ENCODE measurements around the gene ANKRD36C.
A peak's percentile ranks its signal among the peaks of the same experiment; 100 is the strongest.
"Not testable (repeated sequence)": the region's sequence is repeated elsewhere in the genome, so short reads cannot be mapped to it uniquely, and the experiment has no call there.

The ANKRD36C gene

GRCh38 chr2:95991351-95992094 lies at the start of gene ANKRD36C:
TSS of gene ANKRD36C (minus strand) at chr2:95991824. CDS start at chr2:95991708, 116 bp downstream.
- peak; percentile 39 for DNase-seq

- DNase-seq = not testable (repeated sequence)
These were observed 43.9 kb upstream of the ANKRD36C start for GRCh38 chr2:96035554-96035953.

- not testable (repeated sequence) for DNase-seq
These were observed 43.2 kb upstream of the ANKRD36C start, which contains the start of gene GPAT2 for GRCh38 chr2:96034792-96035191. TSS of gene GPAT2 (minus strand) at chr2:96034916. CDS start at chr2:96032359, 2,557 bp downstream.

GRCh38 chr2:96033997-96034396 lies 42.4 kb upstream of the ANKRD36C start:
- not testable (repeated sequence) for DNase-seq

- DNase-seq = not testable (repeated sequence)
These were observed 36.2 kb upstream of the ANKRD36C start for GRCh38 chr2:96027725-96028325.

- DNase-seq = not testable (repeated sequence)
These were observed 34.1 kb upstream of the ANKRD36C start for GRCh38 chr2:96025755-96026154.

- no peak for DNase-seq
These were observed 33.5 kb upstream of the ANKRD36C start for GRCh38 chr2:96025194-96025492.

GRCh38 chr2:96024336-96025193 lies 32.9 kb upstream of the ANKRD36C start:
- no peak for DNase-seq

GRCh38 chr2:96023701-96024100 lies 32.1 kb upstream of the ANKRD36C start:
- DNase-seq = not testable (repeated sequence)

- peak; percentile 79 for DNase-seq
These were observed 31.2 kb upstream of the ANKRD36C start for GRCh38 chr2:96022701-96023447.

GRCh38 chr2:96022126-96022525 lies 30.5 kb upstream of the ANKRD36C start:
- not testable (repeated sequence) for DNase-seq

- DNase-seq = not testable (repeated sequence)
These were observed 29.5 kb upstream of the ANKRD36C start for GRCh38 chr2:96021142-96021541.

- not testable (repeated sequence) for DNase-seq
These were observed 28.4 kb upstream of the ANKRD36C start for GRCh38 chr2:96019909-96020590.

GRCh38 chr2:96016321-96016720 lies 24.7 kb upstream of the ANKRD36C start:
- DNase-seq = not testable (repeated sequence)

- DNase-seq = not testable (repeated sequence)
These were observed 21.2 kb upstream of the ANKRD36C start for GRCh38 chr2:96012792-96013264.

- DNase-seq = not testable (repeated sequence)
These were observed 20.6 kb upstream of the ANKRD36C start for GRCh38 chr2:96012086-96012791.

GRCh38 chr2:96011129-96011455 lies 19.5 kb upstream of the ANKRD36C start:
- not testable (repeated sequence) for DNase-seq

- peak; percentile 92 for DNase-seq
These were observed 18.9 kb upstream of the ANKRD36C start for GRCh38 chr2:96010320-96011128.

- DNase-seq = not testable (repeated sequence)
These were observed 18.2 kb upstream of the ANKRD36C start for GRCh38 chr2:96009833-96010232.

GRCh38 chr2:96008051-96008450 lies 16.4 kb upstream of the ANKRD36C start:
- not testable (repeated sequence) for DNase-seq

Data from activated CD4-positive, CD25-positive, alpha-beta regulatory T cell treated with anti-CD3 and anti-CD28 coated beads, Interleukin-2, amount 50 U/mL, for 72 hours (primary cell).